HepG2 (cell line): ENCODE data around the gene BCDIN3D. TPM values are rescaled to one million over a fixed set of nuclear protein-coding genes. Genes with fewer than 3 reads are reported as not detected.

Source experiments
- ATAC-seq: fragments of 200-7000 bp; cut with Tn5 transposase; 3 replicates; pipeline ENCODE4 v1.9.1; 2020; ENCODE audit warnings: mild to moderate bottlenecking, moderate library complexity
- BruUV-seq: library from RNA; stranded (reverse); fragments of 400-500 nt; replicated peaks from 2 replicates; lab custom pipeline; 2021; lab: Mats Ljungman, UMichigan
- CTCF ChIA-PET: fragments of 300-600 bp; formaldehyde crosslinking; extraction: SDS; loops from one replicate; lab custom pipeline; 2021; ENCODE audit warnings: low total read pairs, inconsistent platforms, low intra/inter-chr PET ratio; lab: Yijun Ruan, JAX
- POLR2A ChIA-PET: fragments of 350-600 bp; sonication (Branson Sonifier 250); formaldehyde crosslinking; loops from one replicate; lab custom pipeline; 2020; ENCODE audit warnings: antibody characterized with exemption, inconsistent platforms; lab: Yijun Ruan, JAX
- DNase-seq: peaks from one replicate; pipeline ENCODE4 v3.0.0-alpha.2; 2015; ENCODE audit warnings: low spot score
- FAIRE-seq: peaks from 3 replicates; lab custom pipeline; 2011; peaks lifted over from hg19 to GRCh38; lab: Jason Lieb, UNC
- H2AFZ ChIP-seq: one replicate; pipeline ENCODE4 v1.6.1; 2011; ENCODE audit warnings: low read length, inconsistent platforms
- H3K27ac ChIP-seq: fragments of 300-600 bp; 3 replicates; pipeline ENCODE4 v1.8.0; 2011; ENCODE audit warnings: mixed run types, mild to moderate bottlenecking, mixed read lengths, low read length, inconsistent platforms; ENCODE audit not compliant: insufficient read depth; ENCODE audit errors: extremely low read length
- H3K27me3 ChIP-seq, 2 experiments: fragments of 200-600 bp in 1 of 2; 2 replicates in 1 of 2; 3 replicates in 1 of 2; pipeline versions ENCODE4 v1.6.0 to v1.8.0; 2011; ENCODE audit warnings: low read length in 2 of 2, mild to moderate bottlenecking in 2 of 2, moderate library complexity in 2 of 2, inconsistent platforms in 1 of 2; ENCODE audit not compliant: insufficient read depth in 2 of 2, control insufficient read depth in 1 of 2
- H3K36me3 ChIP-seq, 2 experiments: fragments of 200-600 bp in 1 of 2; replicated peaks in 1 of 2; 2 replicates in 1 of 2; 3 replicates in 1 of 2; pipeline versions ENCODE4 v1.5.1 to v1.8.0; 2011; ENCODE audit warnings: low read length in 2 of 2, inconsistent platforms in 1 of 2; ENCODE audit not compliant: insufficient read depth in 2 of 2, control insufficient read depth in 1 of 2
- H3K4me1 ChIP-seq: 2 replicates; pipeline ENCODE4 v1.5.1; 2012; ENCODE audit warnings: low read length, inconsistent platforms; ENCODE audit not compliant: insufficient read depth
- H3K4me2 ChIP-seq: 2 replicates; pipeline ENCODE4 v1.6.0; 2011; ENCODE audit warnings: low read depth, low read length, inconsistent platforms
- H3K4me3 ChIP-seq, 3 experiments: fragments of 200-600 bp in 1 of 3; sonication (generic), shearing (Covaris generic) in 1 of 3; replicated peaks in 1 of 3; 2 replicates each; pipeline ENCODE4 v1.5.1; 2011 to 2016; ENCODE audit warnings: low read length in 3 of 3, inconsistent platforms in 2 of 3, low read depth in 2 of 3, mild to moderate bottlenecking in 2 of 3, control low read depth in 1 of 3, mixed read lengths in 1 of 3; ENCODE audit not compliant: insufficient read depth in 1 of 3
- H3K79me2 ChIP-seq: one replicate; pipeline ENCODE4 v1.6.1; 2011; ENCODE audit warnings: low read length, inconsistent platforms; ENCODE audit not compliant: insufficient read depth
- H3K9ac ChIP-seq: 2 replicates; pipeline ENCODE4 v1.6.0; 2011; ENCODE audit warnings: mild to moderate bottlenecking, low read depth, low read length, inconsistent platforms; ENCODE audit not compliant: insufficient read depth
- H3K9me3 ChIP-seq: 2 replicates; pipeline ENCODE4 v1.5.1; 2012; ENCODE audit warnings: mild to moderate bottlenecking, low read length
- H4K20me1 ChIP-seq: 2 replicates; pipeline ENCODE4 v1.6.0; 2011; ENCODE audit warnings: inconsistent platforms, mild to moderate bottlenecking, low read length, moderate library complexity; ENCODE audit not compliant: insufficient read depth
- BCLAF1 ChIP-seq: fragments of 450-650 bp; IDR thresholded peaks from 2 replicates; pipeline ENCODE4 v1.6.1; 2017; ENCODE audit warnings: mild to moderate bottlenecking
- HOMEZ ChIP-seq: IDR thresholded peaks from 2 replicates; pipeline ENCODE4 v1.6.1; 2016; ENCODE audit warnings: low read depth
- PATZ1 ChIP-seq: sonication (generic); formaldehyde crosslinking; IDR thresholded peaks from 2 replicates; pipeline ENCODE4 v1.4.0; 2020; ENCODE audit warnings: missing genetic modification reagents
- PAXIP1 ChIP-seq: sonication (generic); formaldehyde crosslinking; conservative IDR thresholded peaks from 2 replicates; pipeline ENCODE4 v1.4.0; 2020; ENCODE audit warnings: mild to moderate bottlenecking, missing genetic modification reagents, moderate library complexity
- TBL1XR1 ChIP-seq: fragments of 150-350 bp; IDR thresholded peaks from 2 replicates; pipeline ENCODE4 v1.6.1; 2014; ENCODE audit warnings: borderline replicate concordance, low read length; ENCODE audit not compliant: partially characterized antibody
- ZFP62 ChIP-seq: sonication (generic); formaldehyde crosslinking; IDR thresholded peaks from 2 replicates; pipeline ENCODE4 v1.4.0; 2020; ENCODE audit warnings: missing genetic modification reagents
- ZKSCAN1 ChIP-seq: fragments of 150-350 bp; IDR thresholded peaks from 2 replicates; pipeline ENCODE4 v1.6.1; 2014; ENCODE audit warnings: low read length
- WGBS: methylation state at CpG from one replicate; pipeline ENCODE4 v1.1.6; 2017; ENCODE audit warnings: low lambda C conversion rate; 5-methylcytosine and 5-hydroxymethylcytosine counted together
- in situ Hi-C: cut with HindIII; loops from 2 replicates; pipeline ENCODE4 v1.10.0; 2017; ENCODE audit warnings: low pct_unique_long_range_greater_than_20kb; ENCODE audit not compliant: extremely low pct_ligation_motif_present
- intact Hi-C: fragments of 100-400 bp; cut with micrococcal nuclease; formaldehyde crosslinking; loops from one replicate; pipeline ENCODE4 v1.10.0; 2022; ENCODE audit not compliant: unreplicated experiment
- polyA plus RNA-seq, 8 experiments: library from polyadenylated mRNA; depleted of rRNA in 3 of 8; stranded (reverse) in 7 of 8; unstranded in 1 of 8; fragments of >200 nt; fragmentation: Illumina TruSeq in 4 of 8; extraction: Trizol in 4 of 8; gene quantifications; 2 replicates each; pipeline versions ENCODE4 v1.2.1 to v1.2.3, GENCODE V29; 2011 to 2016; ENCODE audit warnings: low read depth in 4 of 8, missing spikeins in 1 of 8, mixed read lengths in 1 of 8; ENCODE audit not compliant: insufficient read depth in 1 of 8
- total RNA-seq, 5 experiments: library from RNA; depleted of rRNA; stranded (reverse); fragments of >200 nt; fragmentation: Illumina TruSeq; extraction: Trizol; gene quantifications; 2 replicates each; pipeline ENCODE4 v1.2.3, GENCODE V29; 2016; ENCODE audit warnings: low read depth in 1 of 5

Gene BCDIN3D
- total and polyA plus RNA-seq, 2 of the 13 experiments (the other 11 are each of a cell fraction or from before 2014, with no cell fraction given): 2.2 to 2.5 TPM

- H2AFZ ChIP-seq: no peak overlapping the region
- H3K27ac ChIP-seq: no peak overlapping the region
- intact Hi-C loops: no loop called here
- BruUV-seq: no TSS peak
- H3K9ac ChIP-seq: no peak overlapping the region
- H3K4me2 ChIP-seq: no peak overlapping the region
- ChIA-PET POLR2A (no interaction called here), CTCF (no interaction called here)
- no peaks in the 10 kb centered on the region for H3K79me2 ChIP-seq
- H4K20me1 ChIP-seq: no peaks in the 10 kb centered on the region
- 16% methylated on average over 6 of the region's 6 CpGs for WGBS
- TF ChIP-seq TBL1XR1 (no peak), HOMEZ (CRISPR knock-in tag) (no peak), ZFP62 (CRISPR knock-in tag) (no peak), PAXIP1 (CRISPR knock-in tag) (no peak), PATZ1 (CRISPR knock-in tag) (peak; percentile 51; the same call in 1 of the 2 replicates), BCLAF1 (no peak), ZKSCAN1 (no peak)
- no peaks in the 10 kb centered on the region for H3K36me3 ChIP-seq
- in situ Hi-C loops: no loop called here
- H3K9me3 ChIP-seq: 0 out of 2 replicates have a peak, but pooled peaks cover 2% of the 10 kb centered on the region
- no peak overlapping the region for H3K4me3 ChIP-seq
- DNase-seq (no peak), ATAC-seq (no peak), FAIRE-seq (no peak)
- H3K27me3 ChIP-seq: peaks cover 6 to 61% of the 10 kb centered on the region in 2 experiments; a peak in 3 of 5 replicates
- peaks cover 50% of the 10 kb centered on the region for H3K4me1 ChIP-seq
Observed at GRCh38 chr12:49885118-49885517, 42.2 kb upstream of the BCDIN3D start.
